IMR-90 (cell line): Measurements from ENCODE around the gene TINAGL1. TPM values are rescaled to one million over a fixed set of nuclear protein-coding genes. Genes with fewer than 3 reads are reported as not detected.
A peak's percentile ranks its signal among the peaks of the same experiment; 100 is the strongest.

Experiments used
- ATAC-seq: fragments of 200-7000 bp; cut with Tn5 transposase; 2 replicates; pipeline ENCODE4 v1.9.1; 2020; ENCODE audit warnings: low read depth, mild to moderate bottlenecking, moderate library complexity
- BruUV-seq: library from RNA; stranded (reverse); fragments of 400-500 nt; replicated peaks from 2 replicates; lab custom pipeline; 2021; lab: Mats Ljungman, UMichigan
- CTCF ChIA-PET: fragments of 300-600 bp; formaldehyde crosslinking; extraction: SDS; loops from one replicate; lab custom pipeline; 2021; ENCODE audit warnings: antibody characterized with exemption; lab: Yijun Ruan, JAX
- POLR2A ChIA-PET: fragments of 300-600 bp; sonication (Branson Sonifier 250); formaldehyde crosslinking; loops from one replicate; lab custom pipeline; 2022; ENCODE audit warnings: antibody characterized with exemption; ENCODE audit not compliant: unreplicated experiment; lab: Charles Lee
- DNase-seq: peaks from one replicate; pipeline ENCODE4 v3.0.0; 2013
- H2AFZ ChIP-seq: replicated peaks from 2 replicates; pipeline ENCODE3; 2013; ENCODE audit warnings: low read length, mild to moderate bottlenecking; ENCODE audit not compliant: poor library complexity
- H2AK5ac ChIP-seq: 2 replicates; pipeline ENCODE4 v1.6.1; 2013; ENCODE audit warnings: low read depth, low read length, inconsistent platforms
- H2AK9ac ChIP-seq: replicated peaks from 2 replicates; pipeline ENCODE3; 2013; ENCODE audit warnings: mild to moderate bottlenecking, low read depth, low read length, moderate library complexity; ENCODE audit not compliant: poor library complexity
- H2BK120ac ChIP-seq: 2 replicates; pipeline ENCODE4 v1.6.1; 2013; ENCODE audit warnings: low read depth, low read length, inconsistent platforms
- H2BK15ac ChIP-seq: 3 replicates; pipeline ENCODE4 v1.6.1; 2013; ENCODE audit warnings: low read depth, low read length, inconsistent platforms
- H2BK20ac ChIP-seq: 2 replicates; pipeline ENCODE4 v1.6.1; 2013; ENCODE audit warnings: low read depth, mild to moderate bottlenecking, inconsistent platforms, low read length, moderate library complexity
- H2BK5ac ChIP-seq: 2 replicates; pipeline ENCODE4 v1.6.1; 2013; ENCODE audit warnings: mild to moderate bottlenecking, low read depth, low read length, inconsistent platforms; ENCODE audit not compliant: poor library complexity, severe bottlenecking
- H3K14ac ChIP-seq: replicated peaks from 2 replicates; pipeline ENCODE4 v1.6.1; 2013; ENCODE audit warnings: low read depth, low read length, inconsistent platforms
- H3K18ac ChIP-seq: 2 replicates; pipeline ENCODE4 v1.6.1; 2013; ENCODE audit warnings: low read depth, low read length, control low read depth
- H3K23ac ChIP-seq: 2 replicates; pipeline ENCODE4 v1.6.1; 2013; ENCODE audit warnings: low read depth, low read length, inconsistent platforms
- H3K27ac ChIP-seq: 2 replicates; pipeline ENCODE4 v1.5.1; 2013; ENCODE audit warnings: mild to moderate bottlenecking, control low read depth, low read length; ENCODE audit not compliant: insufficient read depth
- H3K27me3 ChIP-seq: 2 replicates; pipeline ENCODE4 v1.6.1; 2013; ENCODE audit warnings: low read length; ENCODE audit not compliant: control insufficient read depth, insufficient read depth
- H3K36me3 ChIP-seq: 2 replicates; pipeline ENCODE4 v1.6.1; 2013; ENCODE audit warnings: low read length, mixed read lengths; ENCODE audit not compliant: control insufficient read depth, insufficient read depth
- H3K4ac ChIP-seq: 2 replicates; pipeline ENCODE4 v1.6.1; 2013; ENCODE audit warnings: low read depth, low read length, inconsistent platforms
- H3K4me1 ChIP-seq: 2 replicates; pipeline ENCODE4 v1.6.1; 2013; ENCODE audit warnings: low read length, mixed read lengths; ENCODE audit not compliant: control insufficient read depth, insufficient read depth
- H3K4me2 ChIP-seq: 2 replicates; pipeline ENCODE4 v1.6.1; 2013; ENCODE audit warnings: low read depth, mild to moderate bottlenecking, control low read depth, low read length, moderate library complexity
- H3K4me3 ChIP-seq: 2 replicates; pipeline ENCODE4 v1.5.1; 2013; ENCODE audit warnings: low read depth, mild to moderate bottlenecking, control low read depth, low read length, moderate library complexity; ENCODE audit not compliant: insufficient read depth
- H3K56ac ChIP-seq: 2 replicates; pipeline ENCODE4 v1.6.1; 2013; ENCODE audit warnings: low read length, inconsistent platforms; ENCODE audit not compliant: insufficient read depth; ENCODE audit errors: extremely low read depth
- H3K79me1 ChIP-seq, 2 experiments: 2 replicates each; pipeline ENCODE4 v1.6.1; 2013; ENCODE audit warnings: low read length in 2 of 2, inconsistent platforms in 1 of 2, low read depth in 1 of 2
- H3K9ac ChIP-seq: 2 replicates; pipeline ENCODE4 v1.6.1; 2013; ENCODE audit warnings: low read depth, low read length, control low read depth
- H3K9me1 ChIP-seq: 2 replicates; pipeline ENCODE4 v1.6.1; 2013; ENCODE audit warnings: low read length, inconsistent platforms; ENCODE audit not compliant: insufficient read depth
- H3K9me3 ChIP-seq: 2 replicates; pipeline ENCODE4 v1.6.1; 2013; ENCODE audit warnings: low read length; ENCODE audit not compliant: control insufficient read depth, insufficient read depth
- H4K20me1 ChIP-seq: 2 replicates; pipeline ENCODE4 v1.6.1; 2013; ENCODE audit warnings: low read length, inconsistent platforms; ENCODE audit not compliant: insufficient read depth
- H4K5ac ChIP-seq: 2 replicates; pipeline ENCODE4 v1.6.1; 2013; ENCODE audit warnings: mild to moderate bottlenecking, low read depth, low read length, control low read depth
- H4K8ac ChIP-seq, 2 experiments: 2 replicates each; pipeline ENCODE4 v1.6.1; 2013; ENCODE audit warnings: low read depth in 2 of 2, low read length in 2 of 2, control low read depth in 1 of 2, inconsistent platforms in 1 of 2
- H4K91ac ChIP-seq: 2 replicates; pipeline ENCODE4 v1.6.1; 2013; ENCODE audit warnings: low read depth, low read length, inconsistent platforms; ENCODE audit not compliant: insufficient read depth
- CHD1 ChIP-seq: IDR thresholded peaks from 2 replicates; pipeline ENCODE4 v1.6.1; 2012; ENCODE audit warnings: low read depth, low read length, improper control_type of control experiment
- NFE2L2 ChIP-seq: fragments of 150-350 bp; IDR thresholded peaks from 2 replicates; pipeline ENCODE4 v1.6.1; 2016; ENCODE audit warnings: low read depth, mild to moderate bottlenecking, low read length
- POLR2A ChIP-seq: IDR thresholded peaks from 2 replicates; pipeline ENCODE4 v1.6.1; 2012; ENCODE audit warnings: mild to moderate bottlenecking, low read depth, low read length
- WGBS, 2 experiments: methylation state at CpG; one replicate each; pipeline versions ENCODE4 v1.1.5 to v1.1.7; 2013; ENCODE audit warnings: missing lambda C conversion rate in 2 of 2; ENCODE audit not compliant: insufficient read length in 1 of 2; ENCODE audit errors: extremely low coverage in 2 of 2; 5-methylcytosine and 5-hydroxymethylcytosine counted together
- dilution Hi-C: fragments of 300-500 bp; cut with HindIII; formaldehyde crosslinking; loops from one replicate; pipeline ENCODE4 v1.14.3; 2018; ENCODE audit warnings: low sequenced_read_pairs; ENCODE audit not compliant: unreplicated experiment
- in situ Hi-C: fragments of 300-500 bp; cut with MboI; formaldehyde crosslinking; loops from 3 replicates; pipeline ENCODE4 v1.14.3; 2019; ENCODE audit warnings: low sequenced_read_pairs, inconsistent platforms, mixed read lengths
- intact Hi-C: fragments of 100-400 bp; cut with micrococcal nuclease; formaldehyde crosslinking; loops from 2 replicates; pipeline ENCODE4 v1.10.0; 2022
- polyA plus RNA-seq, 3 experiments: library from polyadenylated mRNA; depleted of rRNA; stranded (reverse); fragments of >200 nt; gene quantifications; 2 replicates each; pipeline ENCODE4 v1.2.3, GENCODE V29; 2012; ENCODE audit warnings: low replicate concordance in 1 of 3
- total RNA-seq: library from RNA; depleted of rRNA; stranded (reverse); fragments of >200 nt; gene quantifications from 2 replicates; pipeline ENCODE4 v1.2.3, GENCODE V29; 2012
- TF ChIP-seq, protein P1 (sequence below): fragments of 150-350 bp; IDR thresholded peaks from 2 replicates; pipeline ENCODE4 v1.6.1; 2016; ENCODE audit warnings: low read depth, mild to moderate bottlenecking, low read length, moderate library complexity, borderline replicate concordance

TINAGL1 gene
- total and polyA plus RNA-seq, 2 of the 4 experiments (the other 2 are of a cell fraction), result 0.54 to 1.5 TPM

DNA sequence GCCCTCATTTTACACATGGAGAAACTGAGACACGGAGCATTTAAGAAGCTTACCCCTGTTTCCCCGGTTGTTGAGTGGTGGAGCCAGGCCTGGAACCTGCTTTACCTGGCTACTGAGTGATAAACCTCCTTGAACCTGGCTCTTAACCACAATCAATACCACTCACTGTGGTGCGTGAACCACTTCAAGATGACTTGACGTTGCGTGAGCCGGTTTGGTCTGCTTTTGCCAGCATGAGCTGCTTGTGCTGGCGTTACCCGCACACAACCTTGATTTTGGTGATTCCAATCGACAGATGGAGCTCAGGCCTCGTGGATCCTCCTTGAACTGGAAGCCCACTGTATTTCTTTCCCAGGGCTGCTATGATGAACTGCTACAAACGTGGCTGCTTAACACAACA lies 6.1 kb upstream of the TINAGL1 start:
- ATAC-seq, result no peak
- H3K56ac ChIP-seq, result no peak overlapping the region
- no peak overlapping the region for H2AK9ac ChIP-seq
- H3K23ac ChIP-seq, result no peak overlapping the region
- H3K14ac ChIP-seq, result no peak overlapping the region
- dilution Hi-C loops, result no loop called here
- ChIA-PET POLR2A (no interaction called here), CTCF (no interaction called here)
- no peaks in the 10 kb centered on the region for H3K9me3 ChIP-seq
- no peak overlapping the region for H2BK120ac ChIP-seq
- peaks cover 5% of the 10 kb centered on the region for H4K20me1 ChIP-seq
- no peak overlapping the region for H4K5ac ChIP-seq
- no peak overlapping the region for H4K91ac ChIP-seq
- DNase-seq, result no peak
- TF ChIP-seq NFE2L2 (no peak), POLR2A (no peak), CHD1 (no peak)
- TF ChIP-seq, protein P1, sequence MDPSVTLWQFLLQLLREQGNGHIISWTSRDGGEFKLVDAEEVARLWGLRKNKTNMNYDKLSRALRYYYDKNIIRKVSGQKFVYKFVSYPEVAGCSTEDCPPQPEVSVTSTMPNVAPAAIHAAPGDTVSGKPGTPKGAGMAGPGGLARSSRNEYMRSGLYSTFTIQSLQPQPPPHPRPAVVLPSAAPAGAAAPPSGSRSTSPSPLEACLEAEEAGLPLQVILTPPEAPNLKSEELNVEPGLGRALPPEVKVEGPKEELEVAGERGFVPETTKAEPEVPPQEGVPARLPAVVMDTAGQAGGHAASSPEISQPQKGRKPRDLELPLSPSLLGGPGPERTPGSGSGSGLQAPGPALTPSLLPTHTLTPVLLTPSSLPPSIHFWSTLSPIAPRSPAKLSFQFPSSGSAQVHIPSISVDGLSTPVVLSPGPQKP, result no peak
- no TSS peak for BruUV-seq
- no peak overlapping the region for H3K4ac ChIP-seq
- H2BK20ac ChIP-seq, result no peak overlapping the region
- H3K79me1 ChIP-seq, result no peaks in the 10 kb centered on the region
- H2BK5ac ChIP-seq, result no peak overlapping the region
- H3K27me3 ChIP-seq, result no peaks in the 10 kb centered on the region
- no peak overlapping the region for H4K8ac ChIP-seq
- no peak overlapping the region for H3K18ac ChIP-seq
- H2AFZ ChIP-seq, result no peak overlapping the region
- no peak overlapping the region for H3K4me2 ChIP-seq
- H2AK5ac ChIP-seq, result peak overlapping the region; percentile 15; the same call in 1 of the 2 replicates
- no peak overlapping the region for H2BK15ac ChIP-seq
- in situ Hi-C loops, result no loop called here
- intact Hi-C loops, result no loop called here
- no peak overlapping the region for H3K27ac ChIP-seq
- no peak overlapping the region for H3K9ac ChIP-seq
- H3K36me3 ChIP-seq, result no peaks in the 10 kb centered on the region
- H3K4me1 ChIP-seq, result peaks cover 13% of the 10 kb centered on the region
- 91% methylated on average over 9 of the region's 11 CpGs; no CpG with 5 or more reads in 1 of the 2 experiments for WGBS, 2 experiments
- peaks cover 11% of the 10 kb centered on the region for H3K9me1 ChIP-seq
- no peak overlapping the region for H3K4me3 ChIP-seq
